Progenitor cell of endocrine pancreas (in vitro differentiated cells): Measurements from ENCODE around the gene ITCH. TPM values are rescaled to one million over a fixed set of nuclear protein-coding genes. Genes with fewer than 3 reads are reported as not detected.

ENCODE experiments used
- DNase-seq: peaks from one replicate; pipeline ENCODE4 v3.0.0; 2021; ENCODE audit warnings: low spot score; ENCODE audit not compliant: unreplicated experiment
- H3K27ac Mint-ChIP-seq: 2 replicates; pipeline ENCODE4 v1.8.0; 2021; ENCODE audit warnings: mild to moderate bottlenecking, moderate library complexity, mixed read lengths
- H3K27me3 Mint-ChIP-seq: 2 replicates; pipeline ENCODE4 v1.8.0; 2021; ENCODE audit warnings: mixed read lengths
- H3K36me3 Mint-ChIP-seq: 2 replicates; pipeline ENCODE4 v1.8.0; 2022; ENCODE audit warnings: mixed read lengths; ENCODE audit not compliant: insufficient read depth
- H3K4me1 Mint-ChIP-seq: 2 replicates; pipeline ENCODE4 v1.8.0; 2021; ENCODE audit warnings: low read depth, mixed read lengths
- H3K4me3 Mint-ChIP-seq: 2 replicates; pipeline ENCODE4 v1.8.0; 2021; ENCODE audit warnings: low read depth, mild to moderate bottlenecking, moderate library complexity, mixed read lengths
- H3K9me3 Mint-ChIP-seq: 2 replicates; pipeline ENCODE4 v1.8.0; 2021; ENCODE audit warnings: low read depth, mixed read lengths
- CTCF ChIP-seq: fragments of 200-600 bp; sonication (generic); IDR thresholded peaks from one replicate; pipeline ENCODE4 v1.5.0; 2021; ENCODE audit warnings: antibody characterized with exemption, mild to moderate bottlenecking; ENCODE audit not compliant: unreplicated experiment
- total RNA-seq: library from RNA; stranded (reverse); gene quantifications from 2 replicates; pipeline ENCODE4 v1.2.1, GENCODE V29; 2021

ITCH gene
- total RNA-seq, 1 donor from 2014 or later, result 83.9 TPM

DNA sequence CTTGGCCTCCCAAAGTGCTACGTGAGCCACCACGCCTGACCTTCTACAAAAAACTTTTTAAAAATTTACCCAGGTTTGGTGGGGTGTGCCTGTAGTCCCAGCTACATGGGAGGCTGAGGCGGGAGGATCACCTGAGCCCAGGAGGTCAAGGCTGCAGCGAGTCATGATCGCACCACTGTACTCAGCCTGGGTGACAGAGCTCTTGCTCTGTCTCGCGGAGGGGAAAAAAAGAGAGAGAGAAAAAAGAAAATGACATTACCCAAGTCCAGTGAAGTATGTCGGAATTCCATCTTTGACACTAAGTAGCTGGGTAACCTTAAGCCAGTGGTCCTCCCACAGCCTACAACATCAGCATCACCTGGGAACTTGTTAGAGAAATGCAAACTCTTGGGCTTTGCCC, 176.7 kb downstream of the ITCH start:
- Mint-ChIP-seq H3K4me3 (no peak overlapping the region), H3K36me3 (peaks cover 42% of the 10 kb centered on the region), H3K27me3 (peaks cover 2% of the 10 kb centered on the region), H3K4me1 (peaks cover 14% of the 10 kb centered on the region), H3K27ac (no peak overlapping the region), H3K9me3 (no peaks in the 10 kb centered on the region)
- DNase-seq, result no peak
- no peak for TF ChIP-seq CTCF

- Mint-ChIP-seq H3K27me3 (peaks cover 6% of the 10 kb centered on the region), H3K9me3 (no peaks in the 10 kb centered on the region), H3K36me3 (peaks cover 37% of the 10 kb centered on the region), H3K27ac (no peak overlapping the region), H3K4me3 (no peak overlapping the region), H3K4me1 (peaks cover 16% of the 10 kb centered on the region)
- no peak for TF ChIP-seq CTCF
- DNase-seq, result no peak
Measured at GRCh38 chr20:34540596-34541263, 177.7 kb downstream of the ITCH start.

DNA sequence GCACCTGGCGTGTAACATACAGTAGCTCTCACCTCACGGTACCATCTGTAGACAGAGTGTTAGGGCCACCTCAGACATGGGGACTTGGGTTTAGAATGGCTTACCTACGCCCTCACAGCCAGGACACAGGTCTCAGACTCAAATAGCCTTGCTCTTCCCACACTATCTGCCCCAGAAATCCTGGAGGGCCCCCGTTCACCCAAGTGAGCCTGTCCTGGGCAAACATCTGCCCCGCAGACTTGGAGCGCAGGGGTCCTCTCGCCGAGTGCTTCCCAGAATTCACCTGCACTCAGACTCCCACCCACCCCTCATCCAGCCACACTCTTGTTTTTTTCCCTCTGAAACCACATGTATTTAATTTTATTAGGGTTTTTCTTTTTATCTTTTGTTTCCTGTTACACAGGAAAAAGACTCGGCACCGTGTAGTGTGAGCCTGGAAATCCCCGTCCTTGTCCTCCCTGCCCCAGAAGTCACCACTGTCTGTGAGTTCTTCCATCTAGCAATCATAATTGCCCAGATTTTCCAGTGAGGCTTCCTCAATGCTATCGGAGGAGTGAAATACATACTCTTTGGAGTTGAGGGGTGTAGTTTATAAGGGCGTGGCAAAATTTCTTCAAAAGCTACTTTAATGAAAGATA, 178.3 kb downstream of the ITCH start:
- Mint-ChIP-seq H3K9me3 (no peaks in the 10 kb centered on the region), H3K27ac (no peak overlapping the region), H3K27me3 (peaks cover 8% of the 10 kb centered on the region), H3K4me1 (peaks cover 16% of the 10 kb centered on the region), H3K36me3 (peaks cover 32% of the 10 kb centered on the region), H3K4me3 (no peak overlapping the region)
- DNase-seq, result no peak
- no peak for TF ChIP-seq CTCF

GRCh38 chr20:34541917-34542316, 178.8 kb downstream of the ITCH start:
- peaks cover 29% of the 10 kb centered on the region for H3K36me3 Mint-ChIP-seq
- no peaks in the 10 kb centered on the region for H3K9me3 Mint-ChIP-seq
- no peak overlapping the region for H3K27ac Mint-ChIP-seq
- peaks cover 18% of the 10 kb centered on the region for H3K4me1 Mint-ChIP-seq
- no peak for DNase-seq
- no peak overlapping the region for H3K4me3 Mint-ChIP-seq
- no peak for TF ChIP-seq CTCF
- peaks cover 10% of the 10 kb centered on the region for H3K27me3 Mint-ChIP-seq

GRCh38 chr20:34542439-34542838, 179.4 kb downstream of the ITCH start:
- Mint-ChIP-seq H3K27ac (no peak overlapping the region), H3K4me1 (peaks cover 20% of the 10 kb centered on the region), H3K27me3 (peaks cover 11% of the 10 kb centered on the region), H3K4me3 (no peak overlapping the region), H3K9me3 (no peaks in the 10 kb centered on the region), H3K36me3 (peaks cover 23% of the 10 kb centered on the region)
- TF ChIP-seq CTCF, result no peak
- DNase-seq, result no peak
